Measurements from ENCODE around the gene TRMT61A. TPM values are rescaled to one million over a fixed set of nuclear protein-coding genes. Genes with fewer than 3 reads are reported as not detected.

Gene TRMT61A
- total RNA-seq, 1 donor from 2014 or later: 21.8 TPM

DNA sequence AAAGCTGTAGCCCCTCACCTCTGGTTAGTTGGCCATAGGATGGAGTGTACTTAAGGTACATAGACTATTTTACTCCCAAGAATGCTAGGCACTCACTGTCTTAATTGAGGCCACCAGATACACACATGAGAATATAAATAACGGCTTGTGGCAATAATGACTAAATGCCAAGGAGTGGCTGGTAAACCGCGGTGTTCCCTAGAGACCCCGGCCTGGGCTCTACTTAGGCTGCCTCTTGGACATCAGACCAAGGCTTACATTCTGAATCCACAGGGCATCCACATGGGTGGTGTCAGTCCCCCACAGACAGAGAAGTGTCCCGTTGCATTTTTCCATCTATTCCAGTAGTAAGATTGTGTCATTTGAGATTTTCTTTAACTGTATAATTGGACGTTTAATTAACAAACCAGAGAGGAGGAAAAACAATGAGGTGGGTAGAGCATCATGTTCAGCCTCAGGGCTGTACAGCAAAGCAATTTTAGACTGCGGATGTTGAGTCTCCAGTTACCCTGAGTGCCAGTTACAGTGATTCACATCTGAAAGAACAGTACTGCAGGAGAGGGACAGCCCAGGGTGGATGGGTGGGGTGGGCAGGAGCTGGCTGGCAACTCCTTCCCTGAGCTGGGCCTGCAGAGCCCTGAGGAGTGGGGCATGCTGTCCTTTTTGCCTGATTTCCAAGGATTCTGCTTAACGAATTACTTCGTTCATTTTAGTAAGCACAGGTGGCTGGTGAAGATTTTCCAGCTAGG, 26.9 kb upstream of the TRMT61A start:
- intact Hi-C loops (cut with micrococcal nuclease): no loop called here
- ATAC-seq (ENCODE audit: low read depth) (no peak), DNase-seq (no peak)
- ChIA-PET CTCF (interaction anchor here (1.1 kb wide), 2 partner anchors 45 to 50 kb away, joined by 3 read pairs; no protein-coding TSS in a partner anchor), POLR2A (no interaction called here)
- no peak for TF ChIP-seq CTCF (IDR thresholded peaks at IDR 0.05)
- no peaks in the 10 kb centered on the region for H3K9me3 Mint-ChIP-seq
- H3K4me1 Mint-ChIP-seq: peaks cover 8% of the 10 kb centered on the region
- H3K4me3 Mint-ChIP-seq: no peak overlapping the region
- peaks cover 74% of the 10 kb centered on the region for H3K36me3 Mint-ChIP-seq (ENCODE audit: low read depth)
- no peak overlapping the region for H3K27ac Mint-ChIP-seq
- no peaks in the 10 kb centered on the region for H3K27me3 Mint-ChIP-seq

GRCh38 chr14:103502877-103503276, 26.1 kb upstream of the TRMT61A start:
- Mint-ChIP-seq H3K27ac (no peak overlapping the region), H3K4me3 (no peak overlapping the region), H3K27me3 (no peaks in the 10 kb centered on the region), H3K36me3 (ENCODE audit: low read depth) (peaks cover 69% of the 10 kb centered on the region), H3K4me1 (peaks cover 11% of the 10 kb centered on the region), H3K9me3 (no peaks in the 10 kb centered on the region)
- ATAC-seq (ENCODE audit: low read depth) (no peak), DNase-seq (no peak)
- no peak for TF ChIP-seq CTCF (IDR thresholded peaks at IDR 0.05)
- ChIA-PET POLR2A (interaction anchor here (1.1 kb wide), 1 partner anchor 59 kb away, joined by 3 read pairs; no protein-coding TSS in a partner anchor), CTCF (interaction anchor here (1.1 kb wide), 1 partner anchor 44 kb away, joined by 3 read pairs; no protein-coding TSS in a partner anchor)
- intact Hi-C loops (cut with micrococcal nuclease): no loop called here

- H3K9me3 Mint-ChIP-seq: no peaks in the 10 kb centered on the region
- peaks cover 66% of the 10 kb centered on the region for H3K36me3 Mint-ChIP-seq (ENCODE audit: low read depth)
- H3K27ac Mint-ChIP-seq: no peak overlapping the region
- no peak overlapping the region for H3K4me3 Mint-ChIP-seq
- no peaks in the 10 kb centered on the region for H3K27me3 Mint-ChIP-seq
- peaks cover 11% of the 10 kb centered on the region for H3K4me1 Mint-ChIP-seq
- intact Hi-C loops (cut with micrococcal nuclease): no loop called here
- ChIA-PET CTCF (interaction anchor here (1.1 kb wide), 1 partner anchor 44 kb away, joined by 3 read pairs; no protein-coding TSS in a partner anchor), POLR2A (interaction anchor here (1.1 kb wide), 1 partner anchor 58 kb away, joined by 3 read pairs; no protein-coding TSS in a partner anchor)
- no peak for DNase-seq
- TF ChIP-seq CTCF (IDR thresholded peaks at IDR 0.05): no peak
- ATAC-seq (ENCODE audit: low read depth): no peak
Measured at GRCh38 chr14:103503296-103503695, 25.7 kb upstream of the TRMT61A start.

- H3K27me3 Mint-ChIP-seq: no peaks in the 10 kb centered on the region
- H3K27ac Mint-ChIP-seq: no peak overlapping the region
- DNase-seq (no peak), ATAC-seq (ENCODE audit: low read depth) (no peak)
- no peak overlapping the region for H3K4me3 Mint-ChIP-seq
- ChIA-PET POLR2A (interaction anchor here (0.6 kb wide), 1 partner anchor 528 kb away, joined by 6 read pairs; no protein-coding TSS in a partner anchor), CTCF (interaction anchor here (1.3 kb wide), 1 partner anchor 42 kb away, joined by 3 read pairs; no protein-coding TSS in a partner anchor)
- intact Hi-C loops (cut with micrococcal nuclease): no loop called here
- H3K36me3 Mint-ChIP-seq (ENCODE audit: low read depth): peaks cover 64% of the 10 kb centered on the region
- TF ChIP-seq CTCF (IDR thresholded peaks at IDR 0.05): no peak
- no peaks in the 10 kb centered on the region for H3K9me3 Mint-ChIP-seq
- H3K4me1 Mint-ChIP-seq: peaks cover 6% of the 10 kb centered on the region
Measured at GRCh38 chr14:103504991-103505565, 23.9 kb upstream of the TRMT61A start.

GRCh38 chr14:103507751-103508150, 21.2 kb upstream of the TRMT61A start:
- TF ChIP-seq CTCF (IDR thresholded peaks at IDR 0.05): no peak
- Mint-ChIP-seq H3K4me1 (peaks cover 3% of the 10 kb centered on the region), H3K27me3 (no peaks in the 10 kb centered on the region), H3K36me3 (ENCODE audit: low read depth) (peaks cover 52% of the 10 kb centered on the region), H3K27ac (no peak overlapping the region), H3K9me3 (no peaks in the 10 kb centered on the region), H3K4me3 (no peak overlapping the region)
- ChIA-PET CTCF (no interaction called here), POLR2A (no interaction called here)
- no peak for ATAC-seq (ENCODE audit: low read depth)
- no peak for DNase-seq
- intact Hi-C loops (cut with micrococcal nuclease): no loop called here

All from activated B cell treated with CpG ODN at 0.5 μM for 24 hours (primary cell).